ENCODE measurements around the gene AFAP1. TPM values are rescaled to one million over a fixed set of nuclear protein-coding genes. Genes with fewer than 3 reads are reported as not detected.

Gene AFAP1
- total and polyA plus RNA-seq, 2 of the 8 experiments (the other 6 are each of a cell fraction or from before 2014, with no cell fraction given): 3.6 to 18.2 TPM

GRCh38 chr4:7871356-7871755 lies 68.3 kb downstream of the AFAP1 start (continued):
- TF ChIP-seq CTCF (IDR thresholded peaks at IDR 0.05; ENCODE audit: control extremely low read depth in 1 of 3, insufficient read depth in 1 of 3, low read depth in 1 of 3, low read length in 3 of 3): no peak
- TF ChIP-seq KDM1A (IDR thresholded peaks at IDR 0.05; ENCODE audit: borderline replicate concordance, low read length): no peak
- no peak for TF ChIP-seq MAFK (IDR thresholded peaks at IDR 0.05; ENCODE audit: low read depth, low read length)
- no peak for TF ChIP-seq EZH2 (IDR thresholded peaks at IDR 0.05; ENCODE audit: low read depth, low read length, severe bottlenecking)
- no peak for TF ChIP-seq SP4 (IDR thresholded peaks at IDR 0.05; ENCODE audit: low read length)
- TF ChIP-seq BRCA1 (IDR thresholded peaks at IDR 0.05; ENCODE audit: low read depth, low read length): no peak
- TF ChIP-seq SIX5 (IDR thresholded peaks at IDR 0.05; ENCODE audit: low read depth, low read length): no peak

All from H1 (cell line).